RWPE1 (cell line): ENCODE data around the gene PLEKHM3.

ENCODE experiments used
- CTCF ChIA-PET: fragments of 350-600 bp; sonication (Branson Sonifier 250); formaldehyde crosslinking; extraction: SDS; loops from one replicate; lab custom pipeline; 2021; lab: Yijun Ruan, JAX
- POLR2A ChIA-PET: fragments of 400-600 bp; formaldehyde crosslinking; extraction: SDS; loops from one replicate; lab custom pipeline; 2020; ENCODE audit warnings: antibody characterized with exemption; ENCODE audit not compliant: low non-redundant PET; lab: Yijun Ruan, JAX
- DNase-seq: peaks from one replicate; pipeline ENCODE4 v3.0.0; 2012; ENCODE audit warnings: low spot score
- H3K27ac ChIP-seq: fragments of 450-650 bp; 2 replicates; pipeline ENCODE4 v1.5.1; 2017
- TF ChIP-seq, protein P1 (sequence below): fragments of 450-650 bp; conservative IDR thresholded peaks from 2 replicates; pipeline ENCODE4 v1.5.1; 2017; ENCODE audit warnings: low read depth, mild to moderate bottlenecking

The PLEKHM3 gene

DNA sequence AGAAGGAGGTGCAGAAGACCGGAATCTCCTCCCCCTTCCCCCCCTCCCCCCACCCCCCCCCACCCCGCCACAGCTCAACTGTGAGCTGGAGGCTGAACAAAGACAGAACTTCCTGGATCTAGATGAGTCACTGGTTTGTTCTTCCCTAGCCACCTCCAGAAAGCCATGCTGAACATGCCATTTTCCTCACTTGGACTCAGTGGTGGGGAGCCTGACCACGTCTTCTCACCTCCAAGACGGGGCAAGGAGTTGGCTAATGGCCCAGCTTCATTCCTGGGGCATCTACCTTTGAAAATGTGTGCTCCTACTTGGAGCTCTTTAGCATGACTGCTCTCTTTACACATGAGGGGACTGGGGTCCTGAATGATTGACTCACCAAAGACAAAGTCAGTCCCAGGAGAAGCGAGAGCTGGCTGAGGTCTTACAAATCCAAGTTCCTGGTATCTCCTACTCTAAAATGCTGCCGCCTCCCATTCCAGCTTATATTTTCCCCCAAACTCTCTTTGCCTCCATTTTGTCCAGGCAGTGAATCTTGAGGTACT, 233.0 kb downstream of the PLEKHM3 start:
- POLR2A ChIA-PET = interaction anchor here (1.4 kb wide), 1 partner anchor 10 kb away, joined by 4 read pairs; no protein-coding TSS in a partner anchor
- TF ChIP-seq, protein P1, sequence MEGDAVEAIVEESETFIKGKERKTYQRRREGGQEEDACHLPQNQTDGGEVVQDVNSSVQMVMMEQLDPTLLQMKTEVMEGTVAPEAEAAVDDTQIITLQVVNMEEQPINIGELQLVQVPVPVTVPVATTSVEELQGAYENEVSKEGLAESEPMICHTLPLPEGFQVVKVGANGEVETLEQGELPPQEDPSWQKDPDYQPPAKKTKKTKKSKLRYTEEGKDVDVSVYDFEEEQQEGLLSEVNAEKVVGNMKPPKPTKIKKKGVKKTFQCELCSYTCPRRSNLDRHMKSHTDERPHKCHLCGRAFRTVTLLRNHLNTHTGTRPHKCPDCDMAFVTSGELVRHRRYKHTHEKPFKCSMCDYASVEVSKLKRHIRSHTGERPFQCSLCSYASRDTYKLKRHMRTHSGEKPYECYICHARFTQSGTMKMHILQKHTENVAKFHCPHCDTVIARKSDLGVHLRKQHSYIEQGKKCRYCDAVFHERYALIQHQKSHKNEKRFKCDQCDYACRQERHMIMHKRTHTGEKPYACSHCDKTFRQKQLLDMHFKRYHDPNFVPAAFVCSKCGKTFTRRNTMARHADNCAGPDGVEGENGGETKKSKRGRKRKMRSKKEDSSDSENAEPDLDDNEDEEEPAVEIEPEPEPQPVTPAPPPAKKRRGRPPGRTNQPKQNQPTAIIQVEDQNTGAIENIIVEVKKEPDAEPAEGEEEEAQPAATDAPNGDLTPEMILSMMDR = no peak
- H3K27ac ChIP-seq = peak overlapping the region; percentile 63
- CTCF ChIA-PET = interaction anchor here (0.5 to 1.3 kb wide), 5 partner anchors 10 to 241 kb away, joined by 3 to 4 read pairs (median 3); no protein-coding TSS in a partner anchor
- DNase-seq = peak; percentile 92

DNA sequence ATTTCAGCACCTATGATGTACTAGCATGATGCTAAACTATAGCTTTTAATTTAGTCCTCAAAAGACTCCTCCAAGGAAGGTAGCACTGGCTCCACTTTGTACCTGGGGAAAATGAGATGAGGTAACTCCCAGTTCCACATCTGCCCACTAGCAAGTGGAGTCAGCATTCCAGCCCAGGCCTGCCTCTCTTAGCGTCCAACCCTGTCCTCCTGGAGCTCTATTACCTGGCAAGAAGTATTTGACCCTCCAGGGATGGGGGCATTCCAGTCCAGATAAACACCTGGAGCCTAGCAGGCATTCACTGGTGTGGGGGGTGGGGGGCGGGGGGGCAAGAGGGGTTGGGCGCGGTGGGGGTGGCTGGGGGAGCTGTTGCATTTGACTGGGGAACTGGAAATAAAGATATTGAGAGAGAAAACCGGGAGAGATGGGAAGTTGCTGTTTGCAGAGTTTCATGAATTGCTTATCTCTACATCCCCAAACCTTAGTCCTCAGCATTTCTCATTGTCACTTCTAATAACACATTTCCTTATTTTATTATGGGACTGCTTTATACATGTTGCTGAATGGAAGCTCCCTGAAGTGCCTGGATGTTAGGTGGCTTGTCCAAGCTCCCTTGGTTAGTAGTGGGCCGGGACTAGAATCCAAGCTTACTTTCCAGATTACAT, 233.6 kb downstream of the PLEKHM3 start:
- TF ChIP-seq, protein P1 = no peak
- DNase-seq = peak; percentile 42
- ChIA-PET POLR2A (interaction anchor here (1.4 kb wide), 1 partner anchor 9 kb away, joined by 4 read pairs; no protein-coding TSS in a partner anchor), CTCF (interaction anchor here (0.5 to 1.3 kb wide), 6 partner anchors 10 to 241 kb away, joined by 3 to 5 read pairs (median 3); no protein-coding TSS in a partner anchor)
- peak overlapping the region; percentile 63 for H3K27ac ChIP-seq

DNA sequence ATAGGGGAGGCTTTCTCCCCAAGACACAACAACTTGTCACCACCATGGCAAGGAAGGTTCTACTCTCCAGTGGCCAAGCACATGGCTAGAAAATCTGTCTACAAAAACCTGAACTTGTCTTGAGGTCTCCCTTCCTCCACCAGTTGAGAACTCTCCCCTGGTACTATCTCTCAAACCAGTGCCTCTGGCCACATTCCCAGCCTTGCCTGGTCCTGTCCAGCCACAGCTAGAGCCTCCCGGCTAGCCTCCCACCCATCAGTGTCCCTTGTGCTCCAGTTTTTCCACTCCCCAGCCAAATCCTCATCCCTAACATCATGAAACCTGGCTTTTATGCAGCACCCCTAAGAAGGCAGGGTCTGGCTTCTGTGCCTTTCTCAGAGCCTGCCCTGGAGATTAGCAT, 234.4 kb downstream of the PLEKHM3 start:
- H3K27ac ChIP-seq = no peak overlapping the region
- ChIA-PET POLR2A (no interaction called here), CTCF (interaction anchor here (1.0 to 1.3 kb wide), 2 partner anchors 22 to 30 kb away, joined by 4 to 5 read pairs; no protein-coding TSS in a partner anchor)
- no peak for DNase-seq
- TF ChIP-seq, protein P1 = no peak

DNA sequence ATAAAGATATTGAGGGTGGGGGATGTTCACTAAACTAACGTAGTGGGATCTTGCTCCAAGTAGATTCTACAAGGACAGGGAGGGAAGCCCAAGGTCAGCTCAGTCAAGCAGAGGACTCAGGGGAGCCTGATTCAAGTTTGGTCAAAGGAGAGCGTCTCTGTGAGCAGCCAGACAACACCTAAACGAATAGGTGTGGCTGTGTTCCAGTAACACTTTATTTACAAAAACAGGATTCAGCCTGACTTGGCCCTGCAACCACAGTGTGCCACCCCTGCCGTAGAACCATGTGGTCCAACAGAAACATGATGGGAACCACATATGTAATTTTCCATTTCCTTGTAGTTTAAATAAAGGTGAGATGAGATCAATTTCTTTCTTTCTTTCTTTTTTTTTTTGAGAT, 237.5 kb downstream of the PLEKHM3 start:
- POLR2A ChIA-PET = no interaction called here
- TF ChIP-seq, protein P1 = no peak
- no peak overlapping the region for H3K27ac ChIP-seq
- DNase-seq = no peak
- CTCF ChIA-PET = no interaction called here

DNA sequence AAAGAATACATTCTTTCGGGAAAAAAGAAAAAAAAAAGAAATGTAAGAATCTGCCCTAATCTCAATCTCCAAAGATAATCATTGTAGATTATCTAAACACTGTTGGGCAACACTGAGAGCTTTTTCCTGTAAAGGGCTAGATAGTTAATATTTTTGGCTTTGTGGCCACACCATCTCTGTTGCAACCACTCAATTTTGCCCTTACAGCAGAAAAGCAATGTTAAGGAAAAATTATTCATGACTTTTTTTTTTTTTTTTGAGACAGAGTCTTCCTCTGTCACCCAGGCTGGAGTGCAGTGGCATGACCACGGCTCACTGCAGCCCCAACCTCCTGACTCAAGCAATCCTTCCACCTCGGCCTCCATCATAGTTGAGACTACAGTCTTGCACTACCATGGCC, 238.3 kb downstream of the PLEKHM3 start:
- TF ChIP-seq, protein P1 = no peak
- CTCF ChIA-PET = interaction anchor here (0.7 kb wide), 1 partner anchor 11 kb away, joined by 5 read pairs; no protein-coding TSS in a partner anchor
- DNase-seq = no peak
- POLR2A ChIA-PET = no interaction called here
- H3K27ac ChIP-seq = no peak overlapping the region

DNA sequence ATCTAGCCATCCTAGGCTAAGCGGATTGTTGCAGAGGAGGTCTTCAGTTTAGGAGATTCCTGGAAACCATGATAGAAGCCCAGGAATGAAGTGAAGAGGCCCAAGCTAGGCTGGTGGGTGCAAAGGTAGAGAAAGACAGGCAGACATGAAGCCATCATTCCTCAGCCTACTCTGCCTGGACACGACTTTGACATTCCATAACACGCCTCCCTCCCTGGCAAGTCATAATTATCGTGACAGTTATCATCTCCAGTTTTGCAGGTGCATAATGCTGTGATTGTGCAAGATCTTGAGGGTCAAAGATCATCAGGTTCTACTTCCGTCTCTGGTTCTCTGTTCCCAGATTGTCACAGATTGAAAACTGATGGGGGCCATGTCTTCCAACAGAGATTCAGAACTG, 240.4 kb downstream of the PLEKHM3 start:
- no peak overlapping the region for H3K27ac ChIP-seq
- CTCF ChIA-PET = interaction anchor here (0.6 kb wide), 1 partner anchor 29 kb away, joined by 5 read pairs; no protein-coding TSS in a partner anchor
- POLR2A ChIA-PET = no interaction called here
- DNase-seq = no peak
- TF ChIP-seq, protein P1 = no peak
